ENCODE results near the gene MYCBP.

- no peak for TF ChIP-seq CTCF (conservative IDR thresholded peaks at IDR 0.05; ENCODE audit: low read depth in 2 of 2)
- TF ChIP-seq POLR2AphosphoS5 (IDR thresholded peaks at IDR 0.05; ENCODE audit: low read depth) = no peak
- TF ChIP-seq EZH2 (IDR thresholded peaks at IDR 0.05; ENCODE audit: low read depth, unreplicated experiment) = no peak
- no peak for TF ChIP-seq REST (IDR thresholded peaks at IDR 0.05; ENCODE audit: unreplicated experiment)
- TF ChIP-seq EZH2phosphoT487 (IDR thresholded peaks at IDR 0.05; ENCODE audit: unreplicated experiment) = no peak
- TF ChIP-seq JUNB (IDR thresholded peaks at IDR 0.05; ENCODE audit: unreplicated experiment) = no peak
- TF ChIP-seq ETS1 (IDR thresholded peaks at IDR 0.05) = no peak
Measured at GRCh38 chr1:38899560-38899959, 26.4 kb upstream of the MYCBP start.

Measured in GM23338 (cell line).